IMR-90 (cell line): Measurements from ENCODE around the gene FLT4.

Source experiments
- BHLHE40 ChIP-seq: fragments of 150-350 bp; IDR thresholded peaks from 2 replicates; pipeline ENCODE4 v1.6.1; 2016; ENCODE audit warnings: mild to moderate bottlenecking, low read depth, low read length
- CEBPB ChIP-seq: IDR thresholded peaks from 2 replicates; pipeline ENCODE4 v1.6.1; 2012; ENCODE audit warnings: low read depth, low read length, improper control_type of control experiment
- CHD1 ChIP-seq: IDR thresholded peaks from 2 replicates; pipeline ENCODE4 v1.6.1; 2012; ENCODE audit warnings: low read depth, low read length, improper control_type of control experiment
- FOS ChIP-seq: fragments of 150-350 bp; IDR thresholded peaks from 2 replicates; pipeline ENCODE4 v1.6.1; 2016; ENCODE audit warnings: low read depth, low read length
- MAZ ChIP-seq: IDR thresholded peaks from 2 replicates; pipeline ENCODE4 v1.6.1; 2012; ENCODE audit warnings: low read depth, mild to moderate bottlenecking, low read length, improper control_type of control experiment, moderate library complexity, borderline replicate concordance
- NFE2L2 ChIP-seq: fragments of 150-350 bp; IDR thresholded peaks from 2 replicates; pipeline ENCODE4 v1.6.1; 2016; ENCODE audit warnings: low read depth, mild to moderate bottlenecking, low read length
- POLR2A ChIP-seq: IDR thresholded peaks from 2 replicates; pipeline ENCODE4 v1.6.1; 2012; ENCODE audit warnings: mild to moderate bottlenecking, low read depth, low read length
- RAD21 ChIP-seq: IDR thresholded peaks from 2 replicates; pipeline ENCODE4 v1.6.1; 2012; ENCODE audit warnings: low read length, improper control_type of control experiment
- RFX5 ChIP-seq: IDR thresholded peaks from 2 replicates; pipeline ENCODE4 v1.8.0; 2012; ENCODE audit warnings: low read depth, mild to moderate bottlenecking, low read length, moderate library complexity
- SMC3 ChIP-seq: fragments of 150-350 bp; IDR thresholded peaks from 2 replicates; pipeline ENCODE4 v1.6.1; 2016; ENCODE audit warnings: low read depth, mild to moderate bottlenecking, antibody characterized with exemption, low read length, moderate library complexity
- TF ChIP-seq, protein P1 (sequence below): conservative IDR thresholded peaks from 2 replicates; pipeline ENCODE4 v1.5.1; 2012; ENCODE audit warnings: mild to moderate bottlenecking, low read depth, low read length, improper control_type of control experiment
- TF ChIP-seq, protein P2 (sequence below): fragments of 150-350 bp; IDR thresholded peaks from 2 replicates; pipeline ENCODE4 v1.6.1; 2017; ENCODE audit warnings: mild to moderate bottlenecking, antibody characterized with exemption, low read length, low read depth
- TF ChIP-seq, protein P3 (sequence below): fragments of 150-350 bp; IDR thresholded peaks from 2 replicates; pipeline ENCODE4 v1.6.1; 2016; ENCODE audit warnings: low read depth, mild to moderate bottlenecking, low read length, moderate library complexity, borderline replicate concordance

DNA sequence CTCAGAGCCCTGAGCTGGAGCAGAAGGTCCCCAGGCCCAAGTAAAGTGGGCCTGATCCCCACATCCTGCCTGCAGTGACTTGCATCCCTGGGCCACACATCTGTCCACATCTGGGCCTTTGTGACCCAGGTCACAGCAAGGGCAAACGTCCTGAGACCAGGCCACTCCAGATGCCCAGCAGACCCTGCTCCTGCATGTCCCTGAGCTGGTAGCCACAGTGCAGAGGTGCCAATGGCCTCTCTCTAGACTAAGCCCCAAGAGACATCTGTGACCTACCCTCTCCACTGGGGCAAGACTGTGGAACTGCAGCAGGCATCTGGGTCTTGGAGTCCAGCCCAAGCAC is 2.5 kb downstream of the FLT4 start:
- TF ChIP-seq, protein P1, sequence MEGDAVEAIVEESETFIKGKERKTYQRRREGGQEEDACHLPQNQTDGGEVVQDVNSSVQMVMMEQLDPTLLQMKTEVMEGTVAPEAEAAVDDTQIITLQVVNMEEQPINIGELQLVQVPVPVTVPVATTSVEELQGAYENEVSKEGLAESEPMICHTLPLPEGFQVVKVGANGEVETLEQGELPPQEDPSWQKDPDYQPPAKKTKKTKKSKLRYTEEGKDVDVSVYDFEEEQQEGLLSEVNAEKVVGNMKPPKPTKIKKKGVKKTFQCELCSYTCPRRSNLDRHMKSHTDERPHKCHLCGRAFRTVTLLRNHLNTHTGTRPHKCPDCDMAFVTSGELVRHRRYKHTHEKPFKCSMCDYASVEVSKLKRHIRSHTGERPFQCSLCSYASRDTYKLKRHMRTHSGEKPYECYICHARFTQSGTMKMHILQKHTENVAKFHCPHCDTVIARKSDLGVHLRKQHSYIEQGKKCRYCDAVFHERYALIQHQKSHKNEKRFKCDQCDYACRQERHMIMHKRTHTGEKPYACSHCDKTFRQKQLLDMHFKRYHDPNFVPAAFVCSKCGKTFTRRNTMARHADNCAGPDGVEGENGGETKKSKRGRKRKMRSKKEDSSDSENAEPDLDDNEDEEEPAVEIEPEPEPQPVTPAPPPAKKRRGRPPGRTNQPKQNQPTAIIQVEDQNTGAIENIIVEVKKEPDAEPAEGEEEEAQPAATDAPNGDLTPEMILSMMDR = no peak
- TF ChIP-seq RFX5 (no peak), POLR2A (no peak), RAD21 (no peak), CEBPB (no peak), FOS (no peak), NFE2L2 (no peak), MAZ (no peak), CHD1 (no peak), BHLHE40 (no peak), SMC3 (no peak)
- TF ChIP-seq, protein P2, sequence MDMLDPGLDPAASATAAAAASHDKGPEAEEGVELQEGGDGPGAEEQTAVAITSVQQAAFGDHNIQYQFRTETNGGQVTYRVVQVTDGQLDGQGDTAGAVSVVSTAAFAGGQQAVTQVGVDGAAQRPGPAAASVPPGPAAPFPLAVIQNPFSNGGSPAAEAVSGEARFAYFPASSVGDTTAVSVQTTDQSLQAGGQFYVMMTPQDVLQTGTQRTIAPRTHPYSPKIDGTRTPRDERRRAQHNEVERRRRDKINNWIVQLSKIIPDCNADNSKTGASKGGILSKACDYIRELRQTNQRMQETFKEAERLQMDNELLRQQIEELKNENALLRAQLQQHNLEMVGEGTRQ = no peak
- TF ChIP-seq, protein P3, sequence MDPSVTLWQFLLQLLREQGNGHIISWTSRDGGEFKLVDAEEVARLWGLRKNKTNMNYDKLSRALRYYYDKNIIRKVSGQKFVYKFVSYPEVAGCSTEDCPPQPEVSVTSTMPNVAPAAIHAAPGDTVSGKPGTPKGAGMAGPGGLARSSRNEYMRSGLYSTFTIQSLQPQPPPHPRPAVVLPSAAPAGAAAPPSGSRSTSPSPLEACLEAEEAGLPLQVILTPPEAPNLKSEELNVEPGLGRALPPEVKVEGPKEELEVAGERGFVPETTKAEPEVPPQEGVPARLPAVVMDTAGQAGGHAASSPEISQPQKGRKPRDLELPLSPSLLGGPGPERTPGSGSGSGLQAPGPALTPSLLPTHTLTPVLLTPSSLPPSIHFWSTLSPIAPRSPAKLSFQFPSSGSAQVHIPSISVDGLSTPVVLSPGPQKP = no peak
